ENCODE data around the gene POFUT2.

DNA sequence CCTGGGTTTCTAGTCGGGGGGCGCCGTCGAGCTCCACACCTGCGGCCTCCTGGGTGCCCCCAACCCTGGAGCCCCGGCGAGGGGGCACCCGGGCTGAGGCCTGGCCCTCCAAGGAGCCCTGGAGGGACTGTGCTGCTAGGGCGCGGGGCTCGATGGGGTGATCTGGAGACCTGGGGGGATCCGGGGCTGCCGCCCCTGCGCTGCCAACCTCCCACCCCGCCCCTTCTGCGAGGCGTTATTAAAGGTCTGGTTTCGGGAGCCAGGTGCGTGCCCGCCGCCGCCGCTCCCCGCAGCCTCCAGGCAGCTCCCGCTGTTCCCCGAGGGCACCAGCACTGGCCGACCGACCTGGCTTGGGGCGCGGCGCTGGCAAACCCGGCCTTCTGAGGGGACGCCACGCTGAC is 746 bp upstream of the POFUT2 start:
- TF ChIP-seq POLR2A (IDR thresholded peaks at IDR 0.05) = no peak
- TF ChIP-seq, protein P1, sequence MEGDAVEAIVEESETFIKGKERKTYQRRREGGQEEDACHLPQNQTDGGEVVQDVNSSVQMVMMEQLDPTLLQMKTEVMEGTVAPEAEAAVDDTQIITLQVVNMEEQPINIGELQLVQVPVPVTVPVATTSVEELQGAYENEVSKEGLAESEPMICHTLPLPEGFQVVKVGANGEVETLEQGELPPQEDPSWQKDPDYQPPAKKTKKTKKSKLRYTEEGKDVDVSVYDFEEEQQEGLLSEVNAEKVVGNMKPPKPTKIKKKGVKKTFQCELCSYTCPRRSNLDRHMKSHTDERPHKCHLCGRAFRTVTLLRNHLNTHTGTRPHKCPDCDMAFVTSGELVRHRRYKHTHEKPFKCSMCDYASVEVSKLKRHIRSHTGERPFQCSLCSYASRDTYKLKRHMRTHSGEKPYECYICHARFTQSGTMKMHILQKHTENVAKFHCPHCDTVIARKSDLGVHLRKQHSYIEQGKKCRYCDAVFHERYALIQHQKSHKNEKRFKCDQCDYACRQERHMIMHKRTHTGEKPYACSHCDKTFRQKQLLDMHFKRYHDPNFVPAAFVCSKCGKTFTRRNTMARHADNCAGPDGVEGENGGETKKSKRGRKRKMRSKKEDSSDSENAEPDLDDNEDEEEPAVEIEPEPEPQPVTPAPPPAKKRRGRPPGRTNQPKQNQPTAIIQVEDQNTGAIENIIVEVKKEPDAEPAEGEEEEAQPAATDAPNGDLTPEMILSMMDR (IDR thresholded peaks at IDR 0.05) = no peak
